WTC11 (cell line): ENCODE data around the gene LRRC4B.

Experiments
- E2F1 ChIP-seq: sonication (generic); formaldehyde crosslinking; IDR thresholded peaks from 2 replicates; pipeline ENCODE4 v1.8.0; 2022; ENCODE audit warnings: mild to moderate bottlenecking, missing genetic modification reagents
- KAT7 ChIP-seq: sonication (generic); formaldehyde crosslinking; IDR thresholded peaks from 2 replicates; pipeline ENCODE4 v1.8.1; 2023; ENCODE audit warnings: missing genetic modification reagents, mild to moderate bottlenecking, borderline replicate concordance
- MAX ChIP-seq: sonication (generic); formaldehyde crosslinking; IDR thresholded peaks from 2 replicates; pipeline ENCODE4 v1.8.0; 2022; ENCODE audit warnings: mild to moderate bottlenecking, missing genetic modification reagents
- SP1 ChIP-seq: sonication (generic); formaldehyde crosslinking; conservative IDR thresholded peaks from 2 replicates; pipeline ENCODE4 v1.8.1; 2022; ENCODE audit warnings: missing genetic modification reagents
- STAT6 ChIP-seq: sonication (generic); formaldehyde crosslinking; conservative IDR thresholded peaks from 2 replicates; pipeline ENCODE4 v1.8.1; 2023; ENCODE audit warnings: mild to moderate bottlenecking, low read depth, missing genetic modification reagents, moderate library complexity
- USF2 ChIP-seq: sonication (generic); formaldehyde crosslinking; IDR thresholded peaks from 2 replicates; pipeline ENCODE4 v1.8.1; 2023; ENCODE audit warnings: mild to moderate bottlenecking, missing genetic modification reagents, moderate library complexity
- ZNF121 ChIP-seq: sonication (generic); formaldehyde crosslinking; IDR thresholded peaks from 2 replicates; pipeline ENCODE4 v1.8.0; 2023; ENCODE audit warnings: missing genetic modification reagents
- ZNF232 ChIP-seq: sonication (generic); formaldehyde crosslinking; IDR thresholded peaks from 2 replicates; pipeline ENCODE4 v1.8.0; 2022; ENCODE audit warnings: mild to moderate bottlenecking, missing genetic modification reagents
- ZNF317 ChIP-seq: sonication (generic); formaldehyde crosslinking; IDR thresholded peaks from 2 replicates; pipeline ENCODE4 v1.8.1; 2023; ENCODE audit warnings: low read depth, mild to moderate bottlenecking, moderate library complexity, missing genetic modification reagents, borderline replicate concordance
- ZNF423 ChIP-seq: fragments of 250-450 bp; sonication (Bioruptor Pico); IDR thresholded peaks from 2 replicates; pipeline ENCODE4 v2.1.2; 2022; ENCODE audit warnings: mild to moderate bottlenecking, moderate library complexity
- TF ChIP-seq, protein P1 (sequence below): fragments of 250-450 bp; sonication (Bioruptor Pico); IDR thresholded peaks from 2 replicates; pipeline ENCODE4 v2.1.2; 2022; ENCODE audit warnings: mild to moderate bottlenecking, moderate library complexity
- TF ChIP-seq, protein P2 (sequence below): fragments of 200-600 bp; IDR thresholded peaks from 2 replicates; pipeline ENCODE4 v1.8.0; 2022; ENCODE audit warnings: antibody characterized with exemption
- TF ChIP-seq, protein P3 (sequence below): sonication (generic); formaldehyde crosslinking; IDR thresholded peaks from 2 replicates; pipeline ENCODE4 v1.8.0; 2022; ENCODE audit warnings: mild to moderate bottlenecking, missing genetic modification reagents
- TF ChIP-seq, protein P4 (sequence below): sonication (generic); formaldehyde crosslinking; conservative IDR thresholded peaks from 2 replicates; pipeline ENCODE4 v1.8.1; 2022; ENCODE audit warnings: mild to moderate bottlenecking, missing genetic modification reagents

GRCh38 chr19:50510121-50510670 lies 58.0 kb downstream of the LRRC4B start:
- TF ChIP-seq, protein P1, sequence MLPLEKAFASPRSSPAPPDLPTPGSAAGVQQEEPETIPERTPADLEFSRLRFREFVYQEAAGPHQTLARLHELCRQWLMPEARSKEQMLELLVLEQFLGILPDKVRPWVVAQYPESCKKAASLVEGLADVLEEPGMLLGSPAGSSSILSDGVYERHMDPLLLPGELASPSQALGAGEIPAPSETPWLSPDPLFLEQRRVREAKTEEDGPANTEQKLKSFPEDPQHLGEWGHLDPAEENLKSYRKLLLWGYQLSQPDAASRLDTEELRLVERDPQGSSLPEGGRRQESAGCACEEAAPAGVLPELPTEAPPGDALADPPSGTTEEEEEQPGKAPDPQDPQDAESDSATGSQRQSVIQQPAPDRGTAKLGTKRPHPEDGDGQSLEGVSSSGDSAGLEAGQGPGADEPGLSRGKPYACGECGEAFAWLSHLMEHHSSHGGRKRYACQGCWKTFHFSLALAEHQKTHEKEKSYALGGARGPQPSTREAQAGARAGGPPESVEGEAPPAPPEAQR (CRISPR knock-in tag): no peak
- TF ChIP-seq, protein P2, sequence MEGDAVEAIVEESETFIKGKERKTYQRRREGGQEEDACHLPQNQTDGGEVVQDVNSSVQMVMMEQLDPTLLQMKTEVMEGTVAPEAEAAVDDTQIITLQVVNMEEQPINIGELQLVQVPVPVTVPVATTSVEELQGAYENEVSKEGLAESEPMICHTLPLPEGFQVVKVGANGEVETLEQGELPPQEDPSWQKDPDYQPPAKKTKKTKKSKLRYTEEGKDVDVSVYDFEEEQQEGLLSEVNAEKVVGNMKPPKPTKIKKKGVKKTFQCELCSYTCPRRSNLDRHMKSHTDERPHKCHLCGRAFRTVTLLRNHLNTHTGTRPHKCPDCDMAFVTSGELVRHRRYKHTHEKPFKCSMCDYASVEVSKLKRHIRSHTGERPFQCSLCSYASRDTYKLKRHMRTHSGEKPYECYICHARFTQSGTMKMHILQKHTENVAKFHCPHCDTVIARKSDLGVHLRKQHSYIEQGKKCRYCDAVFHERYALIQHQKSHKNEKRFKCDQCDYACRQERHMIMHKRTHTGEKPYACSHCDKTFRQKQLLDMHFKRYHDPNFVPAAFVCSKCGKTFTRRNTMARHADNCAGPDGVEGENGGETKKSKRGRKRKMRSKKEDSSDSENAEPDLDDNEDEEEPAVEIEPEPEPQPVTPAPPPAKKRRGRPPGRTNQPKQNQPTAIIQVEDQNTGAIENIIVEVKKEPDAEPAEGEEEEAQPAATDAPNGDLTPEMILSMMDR: no peak
- TF ChIP-seq ZNF232 (CRISPR knock-in tag): no peak
- TF ChIP-seq MAX (CRISPR knock-in tag): no peak
- no peak for TF ChIP-seq ZNF121 (CRISPR knock-in tag)
- no peak for TF ChIP-seq E2F1 (CRISPR knock-in tag)
- no peak for TF ChIP-seq ZNF423 (CRISPR knock-in tag)
- TF ChIP-seq ZNF317 (CRISPR knock-in tag): no peak
- no peak for TF ChIP-seq KAT7 (CRISPR knock-in tag)
- TF ChIP-seq SP1 (CRISPR knock-in tag): no peak
- TF ChIP-seq, protein P3, sequence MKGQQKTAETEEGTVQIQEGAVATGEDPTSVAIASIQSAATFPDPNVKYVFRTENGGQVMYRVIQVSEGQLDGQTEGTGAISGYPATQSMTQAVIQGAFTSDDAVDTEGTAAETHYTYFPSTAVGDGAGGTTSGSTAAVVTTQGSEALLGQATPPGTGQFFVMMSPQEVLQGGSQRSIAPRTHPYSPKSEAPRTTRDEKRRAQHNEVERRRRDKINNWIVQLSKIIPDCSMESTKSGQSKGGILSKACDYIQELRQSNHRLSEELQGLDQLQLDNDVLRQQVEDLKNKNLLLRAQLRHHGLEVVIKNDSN (CRISPR knock-in tag): no peak
- TF ChIP-seq, protein P4, sequence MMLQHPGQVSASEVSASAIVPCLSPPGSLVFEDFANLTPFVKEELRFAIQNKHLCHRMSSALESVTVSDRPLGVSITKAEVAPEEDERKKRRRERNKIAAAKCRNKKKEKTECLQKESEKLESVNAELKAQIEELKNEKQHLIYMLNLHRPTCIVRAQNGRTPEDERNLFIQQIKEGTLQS (CRISPR knock-in tag): no peak
- no peak for TF ChIP-seq STAT6 (CRISPR knock-in tag)
- TF ChIP-seq USF2: no peak
